HCT116 (cell line): ENCODE measurements around the gene TNRC18. TPM values are rescaled to one million over a fixed set of nuclear protein-coding genes. Genes with fewer than 3 reads are reported as not detected.

Experiments
- ATAC-seq: fragments of 200-7000 bp; cut with Tn5 transposase; 2 replicates; pipeline ENCODE4 v1.9.1; 2020; ENCODE audit warnings: mild to moderate bottlenecking, moderate library complexity
- BruUV-seq: library from RNA; stranded (reverse); fragments of 400-500 nt; replicated peaks from 2 replicates; lab custom pipeline; 2021; lab: Mats Ljungman, UMichigan
- CTCF ChIA-PET: fragments of 300-600 bp; sonication (Branson Sonifier 250); formaldehyde crosslinking; loops from one replicate; lab custom pipeline; 2021; ENCODE audit warnings: antibody characterized with exemption; lab: Charles Lee
- POLR2A ChIA-PET: fragments of 300-600, 350-600 bp; sonication (Branson Sonifier 250); formaldehyde crosslinking; loops from one replicate; lab custom pipeline; 2021; ENCODE audit warnings: antibody characterized with exemption; lab: Charles Lee
- RAD21 ChIA-PET, 2 experiments: fragments of 300-600 bp; sonication (Branson Sonifier 250); formaldehyde crosslinking; loops; one replicate each; lab custom pipeline; 2023; ENCODE audit warnings: low total read pairs in 2 of 2; ENCODE audit not compliant: uncharacterized antibody in 2 of 2, unreplicated experiment in 2 of 2, low non-redundant PET in 1 of 2; lab: Charles Lee
- DNase-seq: peaks from one replicate; pipeline ENCODE4 v3.0.0-alpha.2; 2010; ENCODE audit warnings: low read depth, low spot score
- H2AFZ ChIP-seq: fragments of 200-600 bp; shearing (Covaris generic), sonication (generic); 2 replicates; pipeline ENCODE4 v1.6.1; 2017; ENCODE audit warnings: low read depth, mixed run types, mixed read lengths, antibody characterized with exemption, low read length; ENCODE audit not compliant: poor library complexity, severe bottlenecking
- H3K27ac ChIP-seq: 2 replicates; pipeline ENCODE4 v1.5.1; 2012; ENCODE audit warnings: low read depth, low read length
- H3K27me3 ChIP-seq: fragments of 200-600 bp; sonication (generic); 2 replicates; pipeline ENCODE4 v1.6.1; 2016; ENCODE audit warnings: mixed run types, low read length, mixed read lengths; ENCODE audit not compliant: insufficient read depth
- H3K36me3 ChIP-seq, 2 experiments: fragments of 200-500 bp in 1 of 2; fragments of 200-600 bp in 1 of 2; sonication (Bioruptor generic) in 1 of 2; sonication (generic) in 1 of 2; 2 replicates each; pipeline versions ENCODE4 v1.5.1 to v1.6.1; 2014 to 2016; ENCODE audit warnings: low read length in 2 of 2, inconsistent platforms in 1 of 2, mixed read lengths in 1 of 2, mixed run types in 1 of 2; ENCODE audit not compliant: insufficient read depth in 2 of 2, control insufficient read depth in 1 of 2
- H3K4me1 ChIP-seq, 2 experiments: fragments of 200-600 bp in 1 of 2; sonication (generic) in 1 of 2; 2 replicates each; pipeline versions ENCODE4 v1.5.1 to v1.6.1; 2012 to 2017; ENCODE audit warnings: low read length in 2 of 2, inconsistent platforms in 1 of 2, mild to moderate bottlenecking in 1 of 2, mixed read lengths in 1 of 2, mixed run types in 1 of 2, moderate library complexity in 1 of 2; ENCODE audit not compliant: insufficient read depth in 2 of 2, control insufficient read depth in 1 of 2
- H3K4me2 ChIP-seq: fragments of 200-600 bp; sonication (generic); 2 replicates; pipeline ENCODE4 v1.6.1; 2017; ENCODE audit warnings: mixed run types, low read length, mixed read lengths
- H3K4me3 ChIP-seq, 2 experiments: fragments of 200-600 bp in 1 of 2; sonication (generic) in 1 of 2; replicated peaks in 1 of 2; 2 replicates each; pipeline ENCODE4 v1.5.1; 2011 to 2016; ENCODE audit warnings: low read length in 2 of 2, control low read depth in 1 of 2, low read depth in 1 of 2, mild to moderate bottlenecking in 1 of 2, mixed read lengths in 1 of 2, mixed run types in 1 of 2
- H3K79me2 ChIP-seq: fragments of 200-600 bp; sonication (generic); 2 replicates; pipeline ENCODE4 v1.6.1; 2017; ENCODE audit warnings: mild to moderate bottlenecking, mixed run types, low read length, moderate library complexity, mixed read lengths; ENCODE audit not compliant: insufficient read depth
- H3K9ac ChIP-seq: fragments of 200-600 bp; sonication (generic); 2 replicates; pipeline ENCODE4 v1.6.1; 2016; ENCODE audit warnings: low read length, mixed read lengths
- H3K9me2 ChIP-seq: fragments of 200-600 bp; sonication (generic), shearing (Covaris generic); 2 replicates; pipeline ENCODE4 v1.6.1; 2017; ENCODE audit warnings: mixed run types, mild to moderate bottlenecking, moderate library complexity; ENCODE audit not compliant: insufficient read depth
- H3K9me3 ChIP-seq, 2 experiments: fragments of 200-500 bp in 1 of 2; fragments of 200-600 bp in 1 of 2; sonication (Bioruptor generic) in 1 of 2; sonication (generic) in 1 of 2; 2 replicates each; pipeline ENCODE4 v1.6.1; 2014 to 2017; ENCODE audit warnings: low read length in 2 of 2, mixed read lengths in 2 of 2, inconsistent platforms in 1 of 2, low read depth in 1 of 2, mild to moderate bottlenecking in 1 of 2, mixed run types in 1 of 2, moderate library complexity in 1 of 2; ENCODE audit not compliant: control insufficient read depth in 1 of 2, insufficient read depth in 1 of 2
- H4K20me1 ChIP-seq: fragments of 200-600 bp; sonication (generic), shearing (Covaris generic); 2 replicates; pipeline ENCODE4 v1.6.1; 2017; ENCODE audit warnings: mixed run types, mild to moderate bottlenecking, moderate library complexity; ENCODE audit not compliant: insufficient read depth
- CBX3 ChIP-seq: IDR thresholded peaks from 2 replicates; pipeline ENCODE4 v1.6.1; 2012; ENCODE audit warnings: low read depth
- CEBPB ChIP-seq: IDR thresholded peaks from 2 replicates; pipeline ENCODE4 v1.6.1; 2012; ENCODE audit warnings: low read depth
- JUND ChIP-seq: IDR thresholded peaks from 2 replicates; pipeline ENCODE4 v1.6.1; 2012
- POLR2A ChIP-seq: IDR thresholded peaks from 2 replicates; pipeline ENCODE4 v1.7.0; 2011; ENCODE audit warnings: borderline replicate concordance; ENCODE audit not compliant: insufficient read depth, insufficient read length; ENCODE audit errors: extremely low read depth
- POLR2AphosphoS5 ChIP-seq: IDR thresholded peaks from 2 replicates; pipeline ENCODE4 v1.6.1; 2011; ENCODE audit warnings: mild to moderate bottlenecking, low read depth, low read length, moderate library complexity
- RAD21 ChIP-seq: IDR thresholded peaks from 2 replicates; pipeline ENCODE4 v1.6.1; 2012; ENCODE audit warnings: low read depth, mild to moderate bottlenecking
- intact Hi-C: fragments of 100-400 bp; cut with micrococcal nuclease; formaldehyde crosslinking; loops from 2 replicates; pipeline ENCODE4 v1.10.0; 2022
- total RNA-seq: library from RNA; stranded (reverse); gene quantifications from one replicate; pipeline ENCODE4 v1.2.1, GENCODE V29; 2021; ENCODE audit not compliant: unreplicated experiment
- TF ChIP-seq, protein P1 (sequence below): IDR thresholded peaks from 2 replicates; pipeline ENCODE4 v1.6.1; 2012
- TF ChIP-seq, protein P2 (sequence below), 3 experiments: fragments of 200-600 bp in 1 of 3; sonication (generic) in 1 of 3; IDR thresholded peaks in 2 of 3; conservative IDR thresholded peaks in 1 of 3; 2 replicates each; pipeline ENCODE4 v1.5.1; 2012 to 2017; ENCODE audit warnings: low read depth in 2 of 3, low read length in 2 of 3, antibody characterized with exemption in 1 of 3, borderline replicate concordance in 1 of 3, control low read depth in 1 of 3, mild to moderate bottlenecking in 1 of 3, mixed read lengths in 1 of 3, mixed run types in 1 of 3, moderate library complexity in 1 of 3; ENCODE audit not compliant: insufficient read depth in 1 of 3
- TF ChIP-seq, protein P3 (sequence below): IDR thresholded peaks from 2 replicates; pipeline ENCODE4 v1.6.1; 2011; ENCODE audit warnings: mild to moderate bottlenecking, low read length, moderate library complexity; ENCODE audit not compliant: insufficient replicate concordance; ENCODE audit errors: extremely low read depth

Gene TNRC18
- total RNA-seq, 1 experiment from 2014 or later, result 101 TPM

DNA sequence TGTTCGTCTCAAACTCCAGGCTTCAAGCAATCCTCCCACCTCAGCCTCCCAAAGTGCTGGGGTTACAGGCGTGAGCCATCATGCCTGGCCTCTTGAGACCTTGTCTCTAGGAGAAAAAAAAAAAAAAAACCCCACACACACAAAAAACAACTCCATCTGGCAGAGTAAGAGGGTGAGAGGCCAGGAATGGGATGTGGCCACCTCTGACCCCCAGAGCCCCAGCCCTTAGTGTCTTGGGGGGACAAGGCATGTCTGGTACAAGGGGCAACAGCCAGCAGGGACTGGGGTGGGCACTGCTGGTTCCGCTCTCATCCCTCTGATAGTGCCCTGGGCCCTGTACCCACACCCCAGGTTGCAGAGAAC lies 15.6 kb upstream of the TNRC18 start:
- intact Hi-C loops, result no loop called here
- no peaks in the 10 kb centered on the region for H3K9me3 ChIP-seq
- ChIA-PET CTCF (no interaction called here), RAD21 (no interaction called here), POLR2A (no interaction called here)
- no peak overlapping the region for H3K9ac ChIP-seq
- no peaks in the 10 kb centered on the region for H3K79me2 ChIP-seq
- H3K9me2 ChIP-seq, result no peaks in the 10 kb centered on the region
- no peaks in the 10 kb centered on the region for H4K20me1 ChIP-seq
- TF ChIP-seq POLR2A (no peak), JUND (no peak), POLR2AphosphoS5 (no peak), CEBPB (no peak), RAD21 (no peak), CBX3 (no peak)
- TF ChIP-seq, protein P1, sequence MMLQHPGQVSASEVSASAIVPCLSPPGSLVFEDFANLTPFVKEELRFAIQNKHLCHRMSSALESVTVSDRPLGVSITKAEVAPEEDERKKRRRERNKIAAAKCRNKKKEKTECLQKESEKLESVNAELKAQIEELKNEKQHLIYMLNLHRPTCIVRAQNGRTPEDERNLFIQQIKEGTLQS, result no peak
- TF ChIP-seq, protein P2, sequence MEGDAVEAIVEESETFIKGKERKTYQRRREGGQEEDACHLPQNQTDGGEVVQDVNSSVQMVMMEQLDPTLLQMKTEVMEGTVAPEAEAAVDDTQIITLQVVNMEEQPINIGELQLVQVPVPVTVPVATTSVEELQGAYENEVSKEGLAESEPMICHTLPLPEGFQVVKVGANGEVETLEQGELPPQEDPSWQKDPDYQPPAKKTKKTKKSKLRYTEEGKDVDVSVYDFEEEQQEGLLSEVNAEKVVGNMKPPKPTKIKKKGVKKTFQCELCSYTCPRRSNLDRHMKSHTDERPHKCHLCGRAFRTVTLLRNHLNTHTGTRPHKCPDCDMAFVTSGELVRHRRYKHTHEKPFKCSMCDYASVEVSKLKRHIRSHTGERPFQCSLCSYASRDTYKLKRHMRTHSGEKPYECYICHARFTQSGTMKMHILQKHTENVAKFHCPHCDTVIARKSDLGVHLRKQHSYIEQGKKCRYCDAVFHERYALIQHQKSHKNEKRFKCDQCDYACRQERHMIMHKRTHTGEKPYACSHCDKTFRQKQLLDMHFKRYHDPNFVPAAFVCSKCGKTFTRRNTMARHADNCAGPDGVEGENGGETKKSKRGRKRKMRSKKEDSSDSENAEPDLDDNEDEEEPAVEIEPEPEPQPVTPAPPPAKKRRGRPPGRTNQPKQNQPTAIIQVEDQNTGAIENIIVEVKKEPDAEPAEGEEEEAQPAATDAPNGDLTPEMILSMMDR (IDR thresholded peaks at IDR 0.05 in 2 of 3, conservative IDR thresholded peaks at IDR 0.05 in 1 of 3; ENCODE audit: borderline replicate concordance in 1 of 3, insufficient read depth in 1 of 3, low read depth in 2 of 3, low read length in 2 of 3), result no peak
- TF ChIP-seq, protein P3, sequence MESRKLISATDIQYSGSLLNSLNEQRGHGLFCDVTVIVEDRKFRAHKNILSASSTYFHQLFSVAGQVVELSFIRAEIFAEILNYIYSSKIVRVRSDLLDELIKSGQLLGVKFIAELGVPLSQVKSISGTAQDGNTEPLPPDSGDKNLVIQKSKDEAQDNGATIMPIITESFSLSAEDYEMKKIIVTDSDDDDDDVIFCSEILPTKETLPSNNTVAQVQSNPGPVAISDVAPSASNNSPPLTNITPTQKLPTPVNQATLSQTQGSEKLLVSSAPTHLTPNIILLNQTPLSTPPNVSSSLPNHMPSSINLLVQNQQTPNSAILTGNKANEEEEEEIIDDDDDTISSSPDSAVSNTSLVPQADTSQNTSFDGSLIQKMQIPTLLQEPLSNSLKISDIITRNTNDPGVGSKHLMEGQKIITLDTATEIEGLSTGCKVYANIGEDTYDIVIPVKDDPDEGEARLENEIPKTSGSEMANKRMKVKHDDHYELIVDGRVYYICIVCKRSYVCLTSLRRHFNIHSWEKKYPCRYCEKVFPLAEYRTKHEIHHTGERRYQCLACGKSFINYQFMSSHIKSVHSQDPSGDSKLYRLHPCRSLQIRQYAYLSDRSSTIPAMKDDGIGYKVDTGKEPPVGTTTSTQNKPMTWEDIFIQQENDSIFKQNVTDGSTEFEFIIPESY, result no peak
- H3K27ac ChIP-seq, result no peak overlapping the region
- peaks cover 0 to 6% of the 10 kb centered on the region in 2 experiments; a peak in 1 of 4 replicates for H3K4me1 ChIP-seq
- H3K4me3 ChIP-seq, result no peak overlapping the region
- BruUV-seq, result no TSS peak
- H3K36me3 ChIP-seq, result no peaks in the 10 kb centered on the region
- ATAC-seq (no peak), DNase-seq (no peak)
- H3K27me3 ChIP-seq, result no peaks in the 10 kb centered on the region
- no peak overlapping the region for H2AFZ ChIP-seq
- H3K4me2 ChIP-seq, result no peak overlapping the region
